Measurements from ENCODE around the gene HNRNPC.

DNA sequence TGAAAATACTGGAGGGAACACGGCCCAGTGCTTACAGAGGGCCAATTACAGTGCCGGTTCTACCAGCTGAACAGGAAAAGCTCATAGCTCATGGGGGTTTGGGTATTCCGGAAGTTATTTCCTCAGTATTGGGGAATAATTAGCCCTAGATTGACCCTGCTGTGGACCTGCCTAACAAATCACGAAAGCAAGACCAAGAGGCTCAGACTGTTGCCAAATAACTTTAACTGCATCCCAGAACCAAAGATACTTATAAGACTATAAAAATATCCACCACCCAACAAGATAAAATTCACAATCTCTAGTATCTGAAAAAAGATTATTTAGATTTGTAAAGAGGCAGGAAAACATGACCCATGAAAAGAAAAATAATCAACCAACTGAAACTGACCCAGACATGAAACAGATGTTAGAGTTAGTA lies 105.4 kb downstream of the HNRNPC start:
- TF ChIP-seq, protein P1, sequence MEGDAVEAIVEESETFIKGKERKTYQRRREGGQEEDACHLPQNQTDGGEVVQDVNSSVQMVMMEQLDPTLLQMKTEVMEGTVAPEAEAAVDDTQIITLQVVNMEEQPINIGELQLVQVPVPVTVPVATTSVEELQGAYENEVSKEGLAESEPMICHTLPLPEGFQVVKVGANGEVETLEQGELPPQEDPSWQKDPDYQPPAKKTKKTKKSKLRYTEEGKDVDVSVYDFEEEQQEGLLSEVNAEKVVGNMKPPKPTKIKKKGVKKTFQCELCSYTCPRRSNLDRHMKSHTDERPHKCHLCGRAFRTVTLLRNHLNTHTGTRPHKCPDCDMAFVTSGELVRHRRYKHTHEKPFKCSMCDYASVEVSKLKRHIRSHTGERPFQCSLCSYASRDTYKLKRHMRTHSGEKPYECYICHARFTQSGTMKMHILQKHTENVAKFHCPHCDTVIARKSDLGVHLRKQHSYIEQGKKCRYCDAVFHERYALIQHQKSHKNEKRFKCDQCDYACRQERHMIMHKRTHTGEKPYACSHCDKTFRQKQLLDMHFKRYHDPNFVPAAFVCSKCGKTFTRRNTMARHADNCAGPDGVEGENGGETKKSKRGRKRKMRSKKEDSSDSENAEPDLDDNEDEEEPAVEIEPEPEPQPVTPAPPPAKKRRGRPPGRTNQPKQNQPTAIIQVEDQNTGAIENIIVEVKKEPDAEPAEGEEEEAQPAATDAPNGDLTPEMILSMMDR (IDR thresholded peaks at IDR 0.05): no peak
- TF ChIP-seq POLR2A (IDR thresholded peaks at IDR 0.05; ENCODE audit: low read depth) (no peak), POLR2AphosphoS5 (IDR thresholded peaks at IDR 0.05) (no peak)

Data from esophagus muscularis mucosa (tissue), 3 donors.